ENCODE data around the gene TNPO2.
A peak's percentile ranks its signal among the peaks of the same experiment; 100 is the strongest.

TNPO2 gene

DNA sequence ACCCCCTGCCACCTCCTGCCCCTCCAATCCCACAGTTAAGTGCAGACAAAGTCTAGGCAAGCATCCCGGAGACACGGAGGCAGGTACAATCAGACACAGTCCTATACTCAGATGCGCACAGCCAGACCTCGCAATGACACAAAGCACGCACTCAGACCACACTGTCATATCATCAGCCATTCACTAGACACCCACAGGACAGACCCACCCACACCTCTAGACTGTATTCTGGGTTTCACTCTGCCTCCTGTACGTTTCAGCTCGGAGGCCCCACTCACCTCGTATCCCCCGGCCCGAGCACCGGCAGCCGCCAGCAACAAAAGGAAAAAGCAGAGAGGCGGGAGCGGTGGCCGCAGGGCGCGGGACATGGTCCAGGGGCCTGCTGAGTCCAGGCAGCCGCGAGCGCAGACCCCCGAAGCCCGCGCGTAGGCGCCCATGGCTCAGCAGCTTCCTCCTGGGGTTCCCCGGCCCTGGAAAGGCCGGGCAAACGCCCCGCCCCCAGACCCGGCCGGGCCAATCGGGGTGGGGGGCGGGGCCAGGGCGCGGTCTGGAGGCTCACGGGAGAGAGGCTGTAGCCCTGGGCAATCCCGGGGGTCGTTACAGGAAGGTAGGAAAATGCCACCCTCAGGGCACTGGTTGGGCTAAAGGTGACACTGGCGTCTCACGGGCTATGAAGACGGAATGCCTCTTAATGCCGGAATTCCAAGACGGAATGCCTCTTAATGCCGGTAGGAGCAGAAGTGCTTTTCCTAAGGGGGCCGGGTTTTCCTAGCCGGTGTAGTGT, 57.3 kb downstream of the TNPO2 start, which contains the start of the genes MAN2B1 and WDR83:
Gene MAN2B1, minus strand, starts transcription at position 478 of the 784 bp plus-strand sequence. Its CDS starts 41 bp downstream, at position 437.
Gene WDR83, plus strand, starts transcription at position 543 of the 784 bp plus-strand sequence. CDS start 2,984 bp downstream, outside the sequence.
- Mint-ChIP-seq H3K9me3 (no peaks in the 10 kb centered on the region), H3K36me3 (ENCODE audit: low read depth) (peaks cover 18% of the 10 kb centered on the region), H3K4me1 (ENCODE audit: low read depth) (peaks cover 27% of the 10 kb centered on the region), H3K4me3 (peak within 1 kb of the TSS; percentile 92), H3K27ac (peak within 1 kb of the TSS; percentile 88), H3K27me3 (ENCODE audit: low read depth) (no peaks in the 10 kb centered on the region)

DNA sequence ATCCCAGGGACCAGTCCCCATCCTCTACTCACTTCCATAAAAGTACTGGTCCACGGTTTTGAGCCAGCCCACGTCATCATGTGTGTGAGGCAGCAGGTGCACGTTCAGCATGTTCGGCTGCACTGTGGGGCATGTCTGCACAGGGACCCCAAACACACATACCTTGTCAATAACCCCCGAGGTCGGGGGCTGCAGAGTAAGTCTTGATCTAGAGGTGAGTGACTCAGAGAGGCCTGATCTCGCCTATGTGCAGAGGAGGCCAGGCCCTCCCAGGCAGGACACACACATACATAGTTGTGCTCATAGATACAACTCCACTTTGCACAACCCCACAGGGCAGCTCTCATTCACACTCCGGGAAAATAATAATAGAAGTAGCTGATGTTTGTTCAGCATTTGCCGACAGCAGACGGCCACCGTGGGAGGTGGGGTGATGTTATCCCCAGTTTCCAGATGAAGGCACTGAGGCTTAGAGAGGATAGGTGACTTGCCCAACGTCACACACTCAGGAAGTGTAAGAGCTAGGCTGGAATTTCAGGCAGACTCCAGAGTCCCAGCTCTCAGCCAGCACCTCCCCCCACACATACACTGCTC, 58.0 kb downstream of the TNPO2 start:
- H3K9me3 Mint-ChIP-seq: no peaks in the 10 kb centered on the region
- peak overlapping the region; percentile 88 for H3K27ac Mint-ChIP-seq
- H3K36me3 Mint-ChIP-seq (ENCODE audit: low read depth): peaks cover 23% of the 10 kb centered on the region
- no peaks in the 10 kb centered on the region for H3K27me3 Mint-ChIP-seq (ENCODE audit: low read depth)
- H3K4me3 Mint-ChIP-seq: peak overlapping the region; percentile 92
- H3K4me1 Mint-ChIP-seq (ENCODE audit: low read depth): peaks cover 27% of the 10 kb centered on the region

DNA sequence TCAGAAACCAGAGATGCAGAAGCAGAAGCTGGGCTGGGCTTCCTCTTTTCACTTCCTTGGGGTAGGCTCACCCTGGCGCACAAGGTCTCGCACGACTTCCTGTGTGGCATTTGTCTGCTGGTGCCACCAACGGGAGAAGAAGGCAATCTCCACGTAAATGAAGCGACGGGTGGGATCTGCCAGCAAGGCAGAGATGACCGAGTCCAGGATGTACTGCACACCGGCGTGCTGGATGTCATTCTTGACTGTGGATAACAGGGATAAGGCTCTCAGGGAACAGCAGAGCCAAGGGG, 58.5 kb downstream of the TNPO2 start:
- H3K4me3 Mint-ChIP-seq: peak overlapping the region; percentile 92
- peak overlapping the region; percentile 88 for H3K27ac Mint-ChIP-seq
- H3K36me3 Mint-ChIP-seq (ENCODE audit: low read depth): peaks cover 26% of the 10 kb centered on the region
- no peaks in the 10 kb centered on the region for H3K9me3 Mint-ChIP-seq
- no peaks in the 10 kb centered on the region for H3K27me3 Mint-ChIP-seq (ENCODE audit: low read depth)
- H3K4me1 Mint-ChIP-seq (ENCODE audit: low read depth): peaks cover 29% of the 10 kb centered on the region

DNA sequence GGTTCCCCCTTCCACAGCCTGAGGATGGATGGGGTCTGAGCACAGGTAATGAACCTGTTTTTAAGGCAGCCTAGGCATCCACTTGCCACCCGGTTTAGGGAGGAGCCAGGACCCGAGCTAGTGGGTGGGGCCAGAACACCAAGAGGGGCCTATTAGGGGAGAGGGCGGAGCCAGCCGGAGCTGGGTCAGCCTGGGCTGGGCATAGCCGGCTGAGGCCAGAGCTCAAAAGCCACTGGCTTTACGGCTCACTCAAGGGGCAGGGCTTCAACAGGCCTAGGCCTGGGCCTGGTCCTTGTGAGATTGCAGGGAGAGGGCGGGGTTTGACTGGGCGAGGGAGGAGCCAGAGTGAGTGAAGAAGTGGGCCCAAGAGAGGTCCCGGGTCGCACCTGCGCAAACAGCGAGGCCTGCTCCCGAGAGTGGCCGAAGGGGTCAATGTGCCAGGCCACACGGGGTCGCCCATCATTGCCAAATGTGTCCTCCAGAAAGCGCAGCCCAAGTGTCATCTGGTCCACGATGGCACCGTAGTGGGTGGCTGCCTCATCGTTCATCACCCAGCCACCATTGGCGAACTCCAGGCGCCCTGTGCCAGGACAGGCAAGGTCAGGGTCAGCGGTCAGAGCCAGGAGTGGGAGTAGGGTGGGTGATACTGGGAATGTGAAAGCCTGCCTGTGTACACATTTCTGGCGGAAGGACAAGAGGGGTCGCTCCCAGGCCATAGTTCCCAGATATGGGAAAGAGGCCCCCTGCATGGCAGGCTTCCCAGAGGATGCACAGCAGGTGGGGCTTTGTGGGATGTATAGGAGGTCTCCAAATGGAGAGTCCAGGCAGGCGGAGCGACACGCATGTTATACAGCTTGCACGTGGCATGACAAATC, 59.1 kb downstream of the TNPO2 start:
- Mint-ChIP-seq H3K27ac (peak overlapping the region; percentile 88), H3K4me3 (peak overlapping the region; percentile 92), H3K4me1 (ENCODE audit: low read depth) (peaks cover 29% of the 10 kb centered on the region), H3K36me3 (ENCODE audit: low read depth) (peaks cover 29% of the 10 kb centered on the region), H3K9me3 (no peaks in the 10 kb centered on the region), H3K27me3 (ENCODE audit: low read depth) (no peaks in the 10 kb centered on the region)

DNA sequence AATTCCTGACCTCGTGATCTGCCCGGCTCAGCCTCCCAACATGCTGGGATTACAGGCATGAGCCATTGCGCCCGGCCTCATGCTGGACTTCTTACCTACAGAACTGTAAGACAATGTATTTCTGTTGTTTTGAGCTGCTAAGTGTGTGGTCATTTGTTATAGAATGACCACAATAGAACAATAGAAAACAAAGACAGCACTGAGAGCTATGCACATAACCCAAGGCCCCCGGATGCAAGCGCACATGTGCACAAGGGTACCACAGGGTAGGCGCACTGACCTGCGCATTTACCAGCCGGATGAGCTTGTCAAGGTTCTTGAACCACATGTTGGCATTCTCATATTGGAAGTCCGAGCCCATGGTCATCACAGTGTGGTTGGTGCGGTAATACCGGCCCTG, 62.8 kb downstream of the TNPO2 start:
- no peak overlapping the region for H3K27ac Mint-ChIP-seq
- H3K9me3 Mint-ChIP-seq: no peaks in the 10 kb centered on the region
- no peak overlapping the region for H3K4me3 Mint-ChIP-seq
- peaks cover 11% of the 10 kb centered on the region for H3K4me1 Mint-ChIP-seq (ENCODE audit: low read depth)
- H3K36me3 Mint-ChIP-seq (ENCODE audit: low read depth): peaks cover 36% of the 10 kb centered on the region
- no peaks in the 10 kb centered on the region for H3K27me3 Mint-ChIP-seq (ENCODE audit: low read depth)

DNA sequence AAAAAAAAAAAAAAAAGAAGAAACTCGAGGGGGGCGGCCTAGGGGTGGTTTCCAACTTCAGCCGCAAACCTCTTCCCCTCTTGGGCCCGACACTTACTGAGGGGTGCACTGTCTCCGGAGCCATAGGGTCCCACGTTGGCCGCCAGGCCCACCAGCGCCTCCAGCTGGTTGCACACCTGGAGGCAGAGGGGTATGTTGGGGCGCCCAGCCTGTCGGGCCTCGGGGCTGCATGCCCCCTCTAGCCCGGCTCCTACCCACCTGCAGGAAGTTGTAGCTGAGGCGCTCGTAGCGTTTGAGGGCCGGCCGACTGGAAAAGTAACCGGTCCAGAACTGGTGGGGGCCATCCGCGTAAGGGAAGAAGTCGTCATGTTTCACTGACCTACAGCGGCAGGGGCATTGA, 65.8 kb downstream of the TNPO2 start:
- Mint-ChIP-seq H3K27me3 (ENCODE audit: low read depth) (no peaks in the 10 kb centered on the region), H3K4me1 (ENCODE audit: low read depth) (peaks cover 4% of the 10 kb centered on the region), H3K27ac (no peak overlapping the region), H3K9me3 (no peaks in the 10 kb centered on the region), H3K4me3 (no peak overlapping the region), H3K36me3 (ENCODE audit: low read depth) (peaks cover 43% of the 10 kb centered on the region)

DNA sequence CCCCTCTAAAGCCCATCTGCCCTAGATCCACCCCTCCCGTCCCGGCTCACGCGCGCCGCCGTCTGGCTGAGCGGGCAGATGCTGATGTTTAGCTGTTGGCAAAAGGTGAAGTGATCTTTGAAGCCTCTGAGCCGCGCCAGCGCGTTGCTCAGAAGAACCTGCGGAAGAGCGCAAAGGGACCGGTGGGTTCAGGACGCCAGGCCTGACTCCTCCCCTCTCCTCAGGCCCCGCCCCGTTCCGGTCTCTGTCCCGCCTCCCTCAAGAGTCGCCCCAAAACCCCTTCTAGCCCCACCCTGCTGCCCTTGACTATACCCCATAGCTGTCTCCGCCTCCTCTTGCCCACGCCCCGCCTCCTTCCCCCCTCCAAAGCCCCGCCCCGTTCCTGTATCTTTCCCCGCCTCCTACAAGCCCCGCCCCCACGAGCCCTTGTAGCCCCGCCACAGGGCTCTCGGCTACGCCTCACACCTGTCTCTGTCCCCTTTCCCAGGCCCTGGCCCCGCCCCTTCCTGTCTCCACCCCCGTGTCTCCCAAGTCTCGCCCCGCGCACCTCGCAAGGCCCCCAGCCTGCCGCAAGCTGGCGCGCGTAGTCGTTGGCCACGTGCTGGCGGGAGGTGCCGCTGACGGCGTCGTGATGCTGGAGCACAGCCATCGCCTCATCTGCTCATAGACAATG, 66.7 kb downstream of the TNPO2 start:
- peaks cover 4% of the 10 kb centered on the region for H3K4me1 Mint-ChIP-seq (ENCODE audit: low read depth)

DNA sequence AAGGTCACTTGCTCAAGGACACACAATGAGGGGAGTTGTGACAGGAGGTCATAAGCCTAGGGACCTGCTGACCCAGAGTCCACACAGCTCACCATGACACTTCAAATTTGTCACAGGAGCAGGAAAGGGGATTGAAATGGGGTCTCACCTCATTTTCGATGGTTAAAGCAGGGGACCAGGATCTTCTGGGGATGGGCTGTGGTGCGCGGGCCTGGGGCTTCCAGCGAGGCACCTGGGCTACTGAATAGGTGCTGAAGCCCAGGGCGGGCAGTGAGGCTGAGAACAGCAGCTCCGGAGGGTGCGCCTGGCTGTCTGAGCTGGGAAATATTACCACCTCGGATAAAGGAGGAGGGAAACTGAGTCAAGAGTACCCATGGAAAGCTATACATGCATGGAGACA, 68.2 kb downstream of the TNPO2 start:
- Mint-ChIP-seq H3K27ac (peak overlapping the region; percentile 19), H3K9me3 (no peaks in the 10 kb centered on the region), H3K36me3 (ENCODE audit: low read depth) (peaks cover 50% of the 10 kb centered on the region), H3K4me1 (ENCODE audit: low read depth) (peaks cover 4% of the 10 kb centered on the region), H3K27me3 (ENCODE audit: low read depth) (no peaks in the 10 kb centered on the region), H3K4me3 (no peak overlapping the region)

More for the DNA sequence above, 66.7 kb downstream of the TNPO2 start:
- Mint-ChIP-seq H3K9me3 (no peaks in the 10 kb centered on the region), H3K27me3 (ENCODE audit: low read depth) (no peaks in the 10 kb centered on the region), H3K36me3 (ENCODE audit: low read depth) (peaks cover 44% of the 10 kb centered on the region), H3K4me3 (no peak overlapping the region), H3K27ac (no peak overlapping the region)

DNA sequence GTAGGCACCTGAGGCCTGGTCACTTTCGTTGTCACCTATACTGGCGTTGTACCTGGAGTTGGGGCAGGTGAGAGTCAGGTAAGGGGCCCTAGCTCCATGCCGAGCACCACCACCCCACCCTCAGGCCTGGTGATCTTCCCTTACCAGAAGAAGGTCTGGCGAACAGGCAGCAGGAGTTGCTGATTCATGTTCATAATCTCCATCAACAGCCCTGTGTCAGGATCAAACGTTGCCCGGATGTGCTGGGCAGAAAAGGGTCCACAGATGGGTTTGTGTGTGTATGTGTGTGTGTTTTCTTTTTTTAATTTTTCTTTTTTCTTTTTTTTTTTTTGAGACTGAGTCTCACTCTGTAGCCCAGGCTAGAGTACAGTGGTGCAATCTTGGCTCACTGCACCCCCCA, 71.5 kb downstream of the TNPO2 start:
- H3K9me3 Mint-ChIP-seq: no peaks in the 10 kb centered on the region
- no peaks in the 10 kb centered on the region for H3K27me3 Mint-ChIP-seq (ENCODE audit: low read depth)
- H3K36me3 Mint-ChIP-seq (ENCODE audit: low read depth): peaks cover 47% of the 10 kb centered on the region
- H3K4me3 Mint-ChIP-seq: no peak overlapping the region
- no peak overlapping the region for H3K27ac Mint-ChIP-seq
- H3K4me1 Mint-ChIP-seq (ENCODE audit: low read depth): peaks cover 2% of the 10 kb centered on the region

DNA sequence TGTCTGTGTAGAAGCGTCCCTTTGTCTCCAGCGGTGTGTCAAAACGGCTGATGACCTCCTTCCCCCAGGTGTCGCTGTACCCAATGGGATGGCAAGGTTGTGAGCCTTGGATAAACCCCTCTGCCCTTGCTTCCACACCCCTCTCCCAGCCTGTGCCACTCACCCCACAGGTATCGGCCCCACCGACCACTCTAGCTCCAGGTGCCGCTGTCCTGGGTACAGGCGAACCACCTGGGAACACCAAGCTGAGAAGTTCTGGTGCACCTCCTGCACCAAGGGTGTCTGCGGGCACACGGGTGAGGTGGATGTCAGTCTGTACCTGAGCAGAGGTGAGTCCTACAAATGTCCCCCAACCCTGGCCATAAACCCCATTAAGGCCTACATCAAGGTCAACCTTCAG, 73.8 kb downstream of the TNPO2 start:
- Mint-ChIP-seq H3K27ac (no peak overlapping the region), H3K9me3 (no peaks in the 10 kb centered on the region), H3K4me3 (no peak overlapping the region), H3K27me3 (ENCODE audit: low read depth) (no peaks in the 10 kb centered on the region), H3K36me3 (ENCODE audit: low read depth) (peaks cover 37% of the 10 kb centered on the region), H3K4me1 (ENCODE audit: low read depth) (no peaks in the 10 kb centered on the region)
